Lower leg skin (tissue), 3 donors: ENCODE results near the gene OR2Y1.

Source experiments
- POLR2A ChIP-seq, 2 donors: fragments of 450-650 bp; IDR thresholded peaks; one replicate each; pipeline ENCODE4 v1.6.1; 2016 to 2017; ENCODE audit warnings: antibody characterized with exemption in 2 of 2, mild to moderate bottlenecking in 1 of 2, moderate library complexity in 1 of 2
- TF ChIP-seq, protein P1 (sequence below), 3 donors: fragments of 450-650 bp; IDR thresholded peaks; one replicate each; pipeline ENCODE4 v1.5.1; 2016; ENCODE audit warnings: antibody characterized with exemption in 3 of 3, mild to moderate bottlenecking in 3 of 3, moderate library complexity in 2 of 3

DNA sequence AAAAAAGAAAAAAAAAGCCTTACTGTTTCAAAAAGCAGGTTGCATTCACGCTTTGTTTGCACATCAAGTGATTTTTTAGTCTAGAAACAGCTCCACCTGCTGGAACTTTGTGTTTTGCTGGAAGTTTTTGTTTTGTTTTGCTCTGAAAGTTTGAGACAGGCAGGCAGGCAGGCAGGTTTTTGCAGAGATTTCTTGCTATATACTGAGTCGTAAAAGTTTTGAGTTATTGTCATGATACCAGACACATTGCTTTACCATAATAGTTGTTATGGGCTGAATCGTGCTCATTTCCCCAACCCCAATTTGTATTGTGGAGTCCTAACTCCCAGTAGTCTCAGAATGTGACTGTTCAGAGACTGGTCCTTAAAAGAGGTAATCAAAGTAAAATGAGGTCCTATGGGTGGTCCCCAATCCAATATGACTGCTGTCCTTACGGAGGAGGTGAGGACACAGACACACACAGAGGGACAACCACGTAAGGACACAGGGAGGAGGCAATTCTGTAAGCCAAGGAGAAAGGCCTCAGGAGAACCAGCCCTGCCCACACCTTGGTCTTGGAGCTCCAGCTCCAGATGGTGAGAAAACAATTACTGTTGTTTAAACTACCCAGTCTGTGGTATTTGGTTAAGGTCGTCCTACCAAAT is 20.9 kb downstream of the OR2Y1 start:
- TF ChIP-seq, protein P1, sequence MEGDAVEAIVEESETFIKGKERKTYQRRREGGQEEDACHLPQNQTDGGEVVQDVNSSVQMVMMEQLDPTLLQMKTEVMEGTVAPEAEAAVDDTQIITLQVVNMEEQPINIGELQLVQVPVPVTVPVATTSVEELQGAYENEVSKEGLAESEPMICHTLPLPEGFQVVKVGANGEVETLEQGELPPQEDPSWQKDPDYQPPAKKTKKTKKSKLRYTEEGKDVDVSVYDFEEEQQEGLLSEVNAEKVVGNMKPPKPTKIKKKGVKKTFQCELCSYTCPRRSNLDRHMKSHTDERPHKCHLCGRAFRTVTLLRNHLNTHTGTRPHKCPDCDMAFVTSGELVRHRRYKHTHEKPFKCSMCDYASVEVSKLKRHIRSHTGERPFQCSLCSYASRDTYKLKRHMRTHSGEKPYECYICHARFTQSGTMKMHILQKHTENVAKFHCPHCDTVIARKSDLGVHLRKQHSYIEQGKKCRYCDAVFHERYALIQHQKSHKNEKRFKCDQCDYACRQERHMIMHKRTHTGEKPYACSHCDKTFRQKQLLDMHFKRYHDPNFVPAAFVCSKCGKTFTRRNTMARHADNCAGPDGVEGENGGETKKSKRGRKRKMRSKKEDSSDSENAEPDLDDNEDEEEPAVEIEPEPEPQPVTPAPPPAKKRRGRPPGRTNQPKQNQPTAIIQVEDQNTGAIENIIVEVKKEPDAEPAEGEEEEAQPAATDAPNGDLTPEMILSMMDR (IDR thresholded peaks at IDR 0.05) = no peak
- TF ChIP-seq POLR2A (IDR thresholded peaks at IDR 0.05) = no peak
